Coronary artery (tissue), 2 donors: ENCODE data around the gene MIOX.

ENCODE experiments used
- DNase-seq: peaks from one replicate; pipeline ENCODE4 v3.0.0-alpha.2; 2017; ENCODE audit warnings: low spot score
- H3K27ac ChIP-seq, 2 donors: fragments of 200-600 bp; sonication (generic); one replicate each; pipeline ENCODE4 v1.5.1; 2016 to 2019
- H3K4me3 ChIP-seq: fragments of 200-600 bp; sonication (generic); 2 replicates; pipeline ENCODE4 v1.5.1; 2016; ENCODE audit warnings: mild to moderate bottlenecking, moderate library complexity
- TF ChIP-seq, protein P1 (sequence below): fragments of 200-600 bp; sonication (generic); IDR thresholded peaks from one replicate; pipeline ENCODE4 v1.5.1; 2019; ENCODE audit warnings: antibody characterized with exemption

Gene MIOX

DNA sequence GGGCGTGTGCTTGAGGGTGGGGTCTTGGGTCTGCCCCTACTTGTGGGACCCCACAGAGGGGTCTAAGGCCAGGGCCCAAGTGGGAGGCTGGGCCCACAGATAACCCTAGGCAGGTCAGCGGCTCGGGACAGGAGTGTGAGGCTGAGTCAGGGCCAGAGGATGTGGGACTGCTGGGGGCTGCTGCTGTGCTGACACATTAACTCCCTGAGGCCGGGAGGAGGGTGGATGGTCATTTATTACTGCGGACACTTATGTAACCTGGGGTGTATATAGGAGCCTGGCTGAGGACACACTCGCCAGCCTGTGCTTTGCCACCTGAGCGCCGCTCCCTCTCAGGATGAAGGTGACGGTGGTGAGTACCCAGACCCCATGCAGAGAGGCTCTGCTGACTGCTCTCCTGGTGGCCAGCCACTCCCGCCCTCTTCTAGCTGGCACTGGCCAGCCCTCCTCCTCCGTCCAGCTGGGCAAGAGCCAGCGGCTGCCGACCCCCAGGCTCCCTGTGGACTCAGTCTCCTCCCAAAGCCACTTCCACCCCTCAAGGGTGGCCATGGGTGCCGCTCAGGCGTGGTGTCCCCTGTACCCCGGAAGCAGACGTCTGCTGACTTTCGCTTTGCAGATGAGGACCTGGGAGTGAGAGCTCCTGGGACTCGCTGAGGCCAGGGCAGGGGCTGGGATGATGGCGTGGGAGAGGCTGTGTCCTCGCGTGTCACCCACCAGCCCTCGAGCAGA is at the start of gene MIOX:
Gene MIOX, plus strand, starts transcription at position 299 of the 729 bp plus-strand sequence. Its CDS starts 39 bp downstream, at position 338.
- TF ChIP-seq, protein P1, sequence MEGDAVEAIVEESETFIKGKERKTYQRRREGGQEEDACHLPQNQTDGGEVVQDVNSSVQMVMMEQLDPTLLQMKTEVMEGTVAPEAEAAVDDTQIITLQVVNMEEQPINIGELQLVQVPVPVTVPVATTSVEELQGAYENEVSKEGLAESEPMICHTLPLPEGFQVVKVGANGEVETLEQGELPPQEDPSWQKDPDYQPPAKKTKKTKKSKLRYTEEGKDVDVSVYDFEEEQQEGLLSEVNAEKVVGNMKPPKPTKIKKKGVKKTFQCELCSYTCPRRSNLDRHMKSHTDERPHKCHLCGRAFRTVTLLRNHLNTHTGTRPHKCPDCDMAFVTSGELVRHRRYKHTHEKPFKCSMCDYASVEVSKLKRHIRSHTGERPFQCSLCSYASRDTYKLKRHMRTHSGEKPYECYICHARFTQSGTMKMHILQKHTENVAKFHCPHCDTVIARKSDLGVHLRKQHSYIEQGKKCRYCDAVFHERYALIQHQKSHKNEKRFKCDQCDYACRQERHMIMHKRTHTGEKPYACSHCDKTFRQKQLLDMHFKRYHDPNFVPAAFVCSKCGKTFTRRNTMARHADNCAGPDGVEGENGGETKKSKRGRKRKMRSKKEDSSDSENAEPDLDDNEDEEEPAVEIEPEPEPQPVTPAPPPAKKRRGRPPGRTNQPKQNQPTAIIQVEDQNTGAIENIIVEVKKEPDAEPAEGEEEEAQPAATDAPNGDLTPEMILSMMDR: no peak
- Histone ChIP-seq H3K27ac (no peak within 1 kb of the TSS), H3K4me3 (no peak within 1 kb of the TSS)
- DNase-seq: no peak

DNA sequence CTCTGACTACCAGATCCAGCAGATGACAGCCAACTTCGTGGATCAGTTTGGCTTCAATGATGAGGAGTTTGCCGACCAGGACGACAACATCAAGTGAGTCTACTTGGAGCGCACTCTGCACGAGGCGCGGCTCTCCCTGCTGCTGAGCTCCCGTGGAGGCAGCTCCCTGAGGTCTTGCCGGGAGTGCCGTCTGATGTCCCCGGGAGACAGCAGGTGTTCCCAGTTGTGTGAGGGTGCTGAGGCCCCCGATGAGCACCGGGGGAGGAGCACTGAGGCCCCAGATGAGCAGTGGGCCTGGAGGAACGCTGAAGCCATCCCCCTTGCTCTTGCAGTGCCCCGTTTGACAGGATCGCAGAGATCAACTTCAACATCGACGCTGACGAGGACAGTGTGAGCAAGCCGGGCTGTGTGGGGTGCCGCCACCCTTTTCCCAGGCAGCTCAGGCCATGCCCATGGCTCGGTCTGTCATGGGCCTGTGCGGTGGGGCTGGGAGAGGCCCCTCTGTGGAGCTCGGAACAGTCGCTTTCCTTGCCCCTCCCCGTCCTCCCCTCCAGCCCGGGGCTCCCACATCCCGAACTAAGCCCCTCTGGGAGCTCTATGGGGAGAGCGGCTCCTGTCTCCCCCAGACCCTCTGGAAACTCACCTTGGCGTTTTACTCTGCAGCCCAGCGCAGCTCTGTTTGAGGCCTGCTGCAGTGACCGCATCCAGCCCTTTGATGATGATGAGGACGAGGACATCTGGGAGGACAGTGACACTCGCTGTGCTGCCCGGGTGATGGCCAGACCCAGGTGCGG is 49.0 kb upstream of the MIOX start:
- no peak for DNase-seq
- TF ChIP-seq, protein P1: no peak
- H3K4me3 ChIP-seq: no peak overlapping the region
- no peak overlapping the region for H3K27ac ChIP-seq

DNA sequence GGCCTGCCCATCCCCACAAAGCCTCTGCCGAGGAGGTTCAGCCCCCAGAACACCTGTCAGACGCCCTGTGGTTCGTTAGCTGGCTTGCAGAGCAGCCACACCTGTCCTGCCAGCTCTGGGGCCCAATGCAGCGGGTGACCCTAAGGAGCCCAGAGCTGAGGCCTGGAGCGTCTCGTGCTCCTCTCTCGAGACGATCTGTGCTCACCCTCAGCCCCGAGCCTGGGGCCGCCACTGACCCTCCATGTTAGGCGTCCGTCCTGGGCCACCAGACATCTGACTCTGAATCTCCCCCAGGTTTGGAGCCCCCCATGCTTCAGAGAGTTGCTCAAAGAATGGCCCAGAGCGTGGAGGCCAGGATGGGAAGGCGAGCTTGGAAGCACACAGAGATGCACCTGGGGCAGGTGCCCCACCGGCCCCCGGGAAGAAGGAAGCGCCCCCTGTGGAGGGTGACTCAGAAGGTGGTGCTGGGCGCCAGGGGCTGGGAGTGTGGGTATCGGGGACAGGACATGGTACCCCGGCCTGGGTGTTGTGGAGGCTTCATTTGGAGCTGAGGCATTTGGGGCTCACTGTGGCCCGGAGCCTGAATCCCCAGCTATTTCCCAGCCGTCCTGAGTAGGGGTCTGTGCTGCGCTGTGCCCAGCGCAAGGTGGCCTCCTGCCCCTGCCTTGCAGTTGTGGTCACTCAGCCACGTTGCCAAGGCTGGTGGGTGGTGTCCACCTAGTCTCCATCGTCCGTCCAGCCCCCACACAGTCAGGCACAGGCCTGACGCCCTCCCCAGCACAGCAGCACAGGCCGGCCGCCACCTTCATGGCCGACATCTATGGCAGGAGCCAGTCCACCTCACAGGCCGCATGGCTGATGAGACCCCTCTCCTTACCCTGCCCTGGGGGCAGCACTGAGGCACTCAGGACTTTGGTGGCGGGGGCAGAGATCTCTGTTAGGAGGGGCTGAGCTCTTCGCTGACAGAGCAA is 48.1 kb upstream of the MIOX start:
- TF ChIP-seq, protein P1: no peak
- DNase-seq: no peak
- H3K27ac ChIP-seq: no peak overlapping the region
- no peak overlapping the region for H3K4me3 ChIP-seq

DNA sequence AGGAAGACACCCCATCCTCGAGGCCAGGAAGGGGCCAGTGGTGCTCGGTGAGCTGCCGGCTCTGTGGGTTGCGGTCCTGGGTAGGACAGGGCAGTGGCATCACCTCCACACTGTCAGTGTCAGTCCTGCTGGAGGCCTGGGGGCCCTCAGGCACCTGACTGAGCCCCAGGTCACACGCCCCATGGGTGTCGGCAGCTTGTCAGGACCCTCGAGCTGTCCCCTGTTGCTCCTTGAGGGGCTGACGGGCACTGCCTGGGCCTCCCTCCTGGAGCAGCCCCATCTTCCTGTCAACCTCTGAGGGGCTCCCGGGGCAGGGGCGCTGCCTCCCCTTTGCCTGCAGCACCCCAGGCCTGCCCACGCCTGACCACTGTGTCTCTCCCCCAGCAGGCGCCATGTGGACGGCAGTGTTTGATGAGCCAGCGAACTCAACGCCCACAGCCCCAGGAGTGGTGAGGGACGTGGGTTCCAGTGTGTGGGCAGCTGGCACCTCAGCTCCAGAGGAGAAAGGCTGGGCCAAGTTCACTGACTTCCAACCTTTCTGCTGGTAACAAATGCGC is 47.3 kb upstream of the MIOX start:
- Histone ChIP-seq H3K27ac (no peak overlapping the region), H3K4me3 (no peak overlapping the region)
- no peak for DNase-seq
- TF ChIP-seq, protein P1: no peak

DNA sequence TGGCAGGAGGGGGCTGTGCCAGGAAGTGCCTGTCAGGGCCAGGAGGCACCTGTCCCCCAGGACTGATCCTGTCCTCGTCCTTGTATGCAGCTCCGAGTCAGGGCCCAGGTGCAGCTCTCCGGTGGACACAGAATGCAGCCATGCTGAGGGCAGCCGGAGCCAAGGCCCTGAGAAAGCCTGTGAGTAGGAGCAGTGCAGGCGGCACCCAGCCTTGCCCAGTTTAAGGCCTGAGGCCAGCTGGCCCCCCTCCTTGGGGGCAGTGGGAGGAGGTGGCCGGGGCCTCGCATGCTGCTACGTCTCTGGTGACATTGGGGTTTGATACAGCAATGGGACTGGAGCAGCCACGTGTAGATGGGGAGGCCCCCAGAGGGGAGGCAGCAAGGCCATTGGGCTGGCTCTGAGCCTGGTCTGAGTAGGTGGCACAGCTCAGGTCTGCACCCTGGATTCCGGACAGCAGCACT is 46.8 kb upstream of the MIOX start:
- Histone ChIP-seq H3K27ac (no peak overlapping the region), H3K4me3 (no peak overlapping the region)
- DNase-seq: no peak
- TF ChIP-seq, protein P1: no peak

DNA sequence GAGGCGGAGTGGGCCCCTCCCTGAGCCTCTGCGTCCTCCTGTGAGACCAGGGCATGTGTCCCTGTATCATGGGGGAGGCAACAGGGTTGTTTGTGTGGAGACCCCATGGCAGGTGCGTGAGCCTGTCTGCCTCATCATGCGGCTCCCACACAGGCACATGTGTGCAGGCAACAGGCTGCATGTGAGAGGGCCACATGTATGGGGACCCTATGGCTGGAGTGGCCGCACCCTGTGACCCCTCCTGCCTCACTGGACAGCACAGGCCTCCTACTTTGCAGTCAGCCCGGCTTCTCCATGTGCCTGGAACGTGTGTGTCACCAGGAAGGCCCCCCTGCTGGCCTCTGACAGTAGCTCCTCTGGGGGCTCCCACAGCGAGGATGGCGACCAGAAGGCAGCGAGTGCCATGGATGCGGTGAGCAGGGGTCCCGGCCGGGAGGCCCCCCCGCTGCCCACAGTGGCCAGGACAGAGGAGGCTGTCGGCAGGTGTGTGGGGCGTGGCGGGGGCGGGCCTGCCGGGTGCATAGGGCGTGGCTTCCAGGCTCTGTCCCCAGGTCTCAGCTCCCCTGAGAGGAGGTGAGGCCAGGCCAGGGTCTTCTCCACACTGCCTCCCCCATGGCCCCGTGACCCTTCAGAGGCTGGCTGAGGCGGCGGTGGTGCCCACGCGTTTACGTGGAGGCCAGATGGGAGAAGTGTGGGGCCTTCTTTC is 46.0 kb upstream of the MIOX start:
- Histone ChIP-seq H3K4me3 (no peak overlapping the region), H3K27ac (no peak overlapping the region)
- DNase-seq: no peak
- TF ChIP-seq, protein P1: no peak
